ENCODE measurements around the gene PTPRT. TPM values are rescaled to one million over a fixed set of nuclear protein-coding genes. Genes with fewer than 3 reads are reported as not detected.

PTPRT gene
- total and polyA plus RNA-seq, 8 donors, result 0.23 to 1.8 (median 0.95) TPM

GRCh38 chr20:43028470-43028869, 161.2 kb downstream of the PTPRT start:
- ATAC-seq (no peak), FAIRE-seq (no peak), DNase-seq (no peak)
- no peaks in the 10 kb centered on the region for H3K36me3 ChIP-seq
- H3K9me3 ChIP-seq, result no peaks in the 10 kb centered on the region
- H3K4me1 ChIP-seq, result no peaks in the 10 kb centered on the region
- no peaks in the 10 kb centered on the region for H3K27me3 ChIP-seq
- TF ChIP-seq CTCF (IDR thresholded peaks at IDR 0.05), result no peak
- intact Hi-C loops (cut with DNase I), result no loop called here
- H3K27ac ChIP-seq, result no peak overlapping the region
- 54 to 64% methylated on average over 3 of the region's 3 CpGs for WGBS, 2 donors
- H3K4me3 ChIP-seq, result no peak overlapping the region

- Histone ChIP-seq H3K4me3 (no peak overlapping the region), H3K4me1 (no peaks in the 10 kb centered on the region), H3K36me3 (no peaks in the 10 kb centered on the region), H3K9me3 (no peaks in the 10 kb centered on the region), H3K27ac (no peak overlapping the region), H3K27me3 (no peaks in the 10 kb centered on the region)
- 19 to 26% methylated on average over 3 of the region's 3 CpGs for WGBS, 2 donors
- no peak for TF ChIP-seq CTCF (IDR thresholded peaks at IDR 0.05)
- FAIRE-seq (no peak), DNase-seq (no peak), ATAC-seq (no peak)
- intact Hi-C loops (cut with DNase I), result no loop called here
Measured at GRCh38 chr20:43023836-43024235, 165.9 kb downstream of the PTPRT start.

GRCh38 chr20:43022568-43022967, 167.1 kb downstream of the PTPRT start:
- H3K27me3 ChIP-seq, result no peaks in the 10 kb centered on the region
- no peak for TF ChIP-seq CTCF (IDR thresholded peaks at IDR 0.05)
- no peak for FAIRE-seq
- no peaks in the 10 kb centered on the region for H3K4me1 ChIP-seq
- no peaks in the 10 kb centered on the region for H3K36me3 ChIP-seq
- no peak overlapping the region for H3K27ac ChIP-seq
- no peaks in the 10 kb centered on the region for H3K9me3 ChIP-seq
- DNase-seq, result no peak
- intact Hi-C loops (cut with DNase I), result no loop called here
- no peak for ATAC-seq
- WGBS, 2 donors, result 82 to 95% methylated on average over 1 of the region's 1 CpG
- no peak overlapping the region for H3K4me3 ChIP-seq

DNA sequence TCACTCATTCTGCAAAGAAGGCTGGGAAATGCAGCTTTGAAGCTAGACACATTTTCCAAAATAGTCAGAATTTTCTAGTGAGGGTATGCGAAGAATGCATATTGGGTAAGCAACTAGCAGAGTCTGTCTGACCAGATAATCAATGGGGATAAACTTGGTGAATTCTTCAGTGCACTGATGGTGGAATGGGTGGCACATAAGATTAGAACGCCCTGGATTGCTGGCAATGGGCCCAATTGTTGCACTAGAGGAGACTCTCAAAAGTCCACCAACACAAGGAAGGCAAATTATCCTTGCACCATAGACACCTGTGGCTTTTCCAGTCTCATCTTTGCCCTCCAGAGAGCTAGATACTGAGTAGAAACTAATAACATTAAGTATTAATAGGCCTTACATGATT, 167.6 kb downstream of the PTPRT start:
- ATAC-seq, result no peak
- WGBS, 2 donors, result 73 to 74% methylated on average over 2 of the region's 2 CpGs

More for the DNA sequence above, 167.6 kb downstream of the PTPRT start:
- Histone ChIP-seq H3K9me3 (no peaks in the 10 kb centered on the region), H3K27me3 (no peaks in the 10 kb centered on the region), H3K27ac (no peak overlapping the region), H3K4me1 (no peaks in the 10 kb centered on the region), H3K4me3 (no peak overlapping the region), H3K36me3 (no peaks in the 10 kb centered on the region)
- no peak for TF ChIP-seq CTCF (IDR thresholded peaks at IDR 0.05)
- DNase-seq (no peak), FAIRE-seq (no peak)
- intact Hi-C loops (cut with DNase I), result no loop called here

Data from pancreas (tissue), 10 donors.